Measurements from ENCODE around the gene IL1RAPL2. TPM values are rescaled to one million over a fixed set of nuclear protein-coding genes. Genes with fewer than 3 reads are reported as not detected.

The IL1RAPL2 gene
- total and polyA plus RNA-seq, 2 donors (not counting 3 experiments of a cell fraction or from before 2014, with no cell fraction given): not detected

DNA sequence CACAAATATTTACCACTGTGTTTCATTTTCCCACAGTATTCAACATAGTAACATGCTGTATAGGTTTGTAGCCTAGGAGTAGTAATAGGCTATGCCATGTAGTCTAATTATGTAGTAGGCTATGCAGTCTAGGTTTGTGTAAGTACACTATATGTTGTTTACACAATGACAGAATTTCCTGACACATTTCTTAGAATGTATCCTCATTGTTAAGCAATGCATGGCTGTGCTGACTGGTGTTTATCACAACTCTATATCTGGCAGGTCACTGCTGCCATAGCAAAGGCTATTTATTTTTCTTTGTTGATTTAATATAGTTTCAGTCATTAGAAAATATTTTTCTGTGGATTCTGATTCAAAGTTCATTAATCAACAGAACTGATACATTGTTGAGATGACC, 762.8 kb downstream of the IL1RAPL2 start:
- Histone ChIP-seq H3K79me2 (ENCODE audit: control insufficient read depth, insufficient read depth, low read length) (no peaks in the 10 kb centered on the region), H3K36me3 (ENCODE audit: control insufficient read depth in 2 of 2, extremely low read depth in 1 of 2, insufficient read depth in 2 of 2, low read length in 2 of 2) (no peaks in the 10 kb centered on the region), H3K4me1 (ENCODE audit: control insufficient read depth, extremely low read depth, insufficient read depth, low read length) (peaks cover 15% of the 10 kb centered on the region), H3K9ac (replicated peaks; ENCODE audit: extremely low read depth, insufficient read depth, low read length) (no peak overlapping the region), H3K9me3 (replicated peaks; ENCODE audit: control insufficient read depth, insufficient read depth, low read length) (no peaks in the 10 kb centered on the region), H3K27ac (ENCODE audit: insufficient read depth, low read depth, low read length) (peak overlapping the region; percentile 57), H3K4me2 (ENCODE audit: insufficient read depth, low read length) (no peak overlapping the region), H3K9me1 (replicated peaks; ENCODE audit: control insufficient read depth, extremely low read depth, insufficient read depth, low read length) (no peaks in the 10 kb centered on the region), H3K4me3 (replicated peaks in 1 of 3; ENCODE audit: insufficient read depth in 1 of 3, low read depth in 1 of 3, low read length in 3 of 3) (no peak overlapping the region), H3K27me3 (ENCODE audit: control insufficient read depth in 2 of 2, insufficient read depth in 2 of 2, low read length in 2 of 2) (no peaks in the 10 kb centered on the region), H2AFZ (ENCODE audit: low read depth, low read length) (no peak overlapping the region), H4K20me1 (replicated peaks; ENCODE audit: control insufficient read depth, extremely low read depth, insufficient read depth, low read length) (no peaks in the 10 kb centered on the region)
- no TSS peak for BruUV-seq (replicated peaks)
- intact Hi-C loops (cut with micrococcal nuclease): loop anchor here (1.0 kb wide), 3 partner anchors 14 to 155 kb away; no protein-coding TSS in a partner anchor
- dilution Hi-C loops (cut with MboI; ENCODE audit: extremely low pct_ligation_motif_present, low sequenced_read_pairs): no loop called here
- ChIA-PET POLR2A (no interaction called here), CTCF (no interaction called here)
- FAIRE-seq (peak; percentile 83), DNase-seq (ENCODE audit: low read depth, low spot score) (peak; percentile 38)
- TF ChIP-seq GATA2 (IDR thresholded peaks at IDR 0.05; ENCODE audit: insufficient read depth, insufficient read length, low read depth, low read length) (peak; percentile 80), POLR2AphosphoS5 (IDR thresholded peaks at IDR 0.05; ENCODE audit: insufficient read depth, low read depth, low read length) (peak; percentile 27), EZH2 (IDR thresholded peaks at IDR 0.05; ENCODE audit: borderline replicate concordance, low read depth, low read length, severe bottlenecking) (no peak), MYC (IDR thresholded peaks at IDR 0.05; ENCODE audit: low read depth, low read length) (no peak), FOS (IDR thresholded peaks at IDR 0.05; ENCODE audit: borderline replicate concordance, insufficient read depth, low read length) (peak; percentile 42), JUN (IDR thresholded peaks at IDR 0.05; ENCODE audit: borderline replicate concordance, insufficient read depth, insufficient read length, low read depth) (peak; percentile 55), POLR2A (IDR thresholded peaks at IDR 0.05; ENCODE audit: low read depth, low read length) (no peak), MAX (IDR thresholded peaks at IDR 0.05; ENCODE audit: insufficient read depth, insufficient read length) (no peak)
- TF ChIP-seq, protein P1, sequence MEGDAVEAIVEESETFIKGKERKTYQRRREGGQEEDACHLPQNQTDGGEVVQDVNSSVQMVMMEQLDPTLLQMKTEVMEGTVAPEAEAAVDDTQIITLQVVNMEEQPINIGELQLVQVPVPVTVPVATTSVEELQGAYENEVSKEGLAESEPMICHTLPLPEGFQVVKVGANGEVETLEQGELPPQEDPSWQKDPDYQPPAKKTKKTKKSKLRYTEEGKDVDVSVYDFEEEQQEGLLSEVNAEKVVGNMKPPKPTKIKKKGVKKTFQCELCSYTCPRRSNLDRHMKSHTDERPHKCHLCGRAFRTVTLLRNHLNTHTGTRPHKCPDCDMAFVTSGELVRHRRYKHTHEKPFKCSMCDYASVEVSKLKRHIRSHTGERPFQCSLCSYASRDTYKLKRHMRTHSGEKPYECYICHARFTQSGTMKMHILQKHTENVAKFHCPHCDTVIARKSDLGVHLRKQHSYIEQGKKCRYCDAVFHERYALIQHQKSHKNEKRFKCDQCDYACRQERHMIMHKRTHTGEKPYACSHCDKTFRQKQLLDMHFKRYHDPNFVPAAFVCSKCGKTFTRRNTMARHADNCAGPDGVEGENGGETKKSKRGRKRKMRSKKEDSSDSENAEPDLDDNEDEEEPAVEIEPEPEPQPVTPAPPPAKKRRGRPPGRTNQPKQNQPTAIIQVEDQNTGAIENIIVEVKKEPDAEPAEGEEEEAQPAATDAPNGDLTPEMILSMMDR (IDR thresholded peaks at IDR 0.05; ENCODE audit: extremely low read depth in 1 of 2, insufficient read depth in 1 of 2, low read depth in 1 of 2, low read length in 2 of 2): no peak
